Erythroblast (primary cell): ENCODE data around the gene BACE1-AS.

Source experiments
- GATA1 ChIP-seq: IDR thresholded peaks from 2 replicates; pipeline ENCODE4 v1.6.1; 2011; ENCODE audit warnings: low read depth, mild to moderate bottlenecking, control low read depth, low read length, moderate library complexity
- POLR2A ChIP-seq: IDR thresholded peaks from 2 replicates; pipeline ENCODE4 v1.6.1; 2011; ENCODE audit warnings: mild to moderate bottlenecking, low read length

DNA sequence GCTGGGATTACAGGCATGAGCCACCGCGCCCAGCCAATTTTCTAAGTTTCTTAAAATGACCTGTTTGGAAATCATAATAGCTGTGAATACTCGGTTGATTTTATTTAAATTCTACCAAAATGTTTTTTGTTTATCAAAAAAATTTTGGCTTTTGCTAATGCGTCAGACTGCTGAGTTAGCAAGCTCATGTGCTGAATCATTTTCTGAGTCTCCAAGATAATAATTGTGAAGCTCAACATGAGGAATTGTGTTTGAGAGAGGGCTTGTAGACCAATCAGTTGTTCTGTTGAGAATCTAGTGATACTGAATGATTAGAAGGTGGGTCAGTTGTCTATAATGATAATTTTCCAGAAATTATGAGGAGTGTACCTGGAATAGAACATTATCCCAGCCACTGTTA lies 42.8 kb upstream of the BACE1-AS start:
- TF ChIP-seq POLR2A = no peak
- TF ChIP-seq GATA1 = no peak
